HAP-1 (cell line): Measurements from ENCODE around the gene SBNO2.

ENCODE experiments used
- DNase-seq, 2 experiments: peaks; one replicate each; pipeline ENCODE4 v3.0.0-alpha.2; 2016 to 2020; ENCODE audit warnings: low spot score in 2 of 2
- H3K27me3 ChIP-seq: fragments of 250-450 bp; sonication (Bioruptor Pico); 2 replicates; pipeline ENCODE4 v1.5.1; 2020; ENCODE audit warnings: low read depth, mild to moderate bottlenecking, moderate library complexity
- H3K36me3 ChIP-seq: fragments of 250-450 bp; sonication (Bioruptor Pico); replicated peaks from 2 replicates; pipeline ENCODE4 v1.5.1; 2020; ENCODE audit warnings: mild to moderate bottlenecking
- H3K4me1 ChIP-seq: fragments of 250-450 bp; sonication (Bioruptor Pico); 2 replicates; pipeline ENCODE4 v1.5.1; 2020; ENCODE audit warnings: mild to moderate bottlenecking
- H3K4me3 ChIP-seq: fragments of 250-450 bp; sonication (Bioruptor Pico); 2 replicates; pipeline ENCODE4 v1.5.1; 2020; ENCODE audit warnings: mild to moderate bottlenecking, moderate library complexity
- H3K9me3 ChIP-seq: fragments of 250-450 bp; sonication (Bioruptor Pico); 2 replicates; pipeline ENCODE4 v1.5.1; 2020; ENCODE audit warnings: mild to moderate bottlenecking, moderate library complexity
- in situ Hi-C: fragments of 300-500 bp; cut with MboI; formaldehyde crosslinking; loops from 3 replicates; pipeline ENCODE4 v1.14.3; 2020; ENCODE audit warnings: low sequenced_read_pairs, inconsistent platforms, mixed read lengths

The SBNO2 gene

DNA sequence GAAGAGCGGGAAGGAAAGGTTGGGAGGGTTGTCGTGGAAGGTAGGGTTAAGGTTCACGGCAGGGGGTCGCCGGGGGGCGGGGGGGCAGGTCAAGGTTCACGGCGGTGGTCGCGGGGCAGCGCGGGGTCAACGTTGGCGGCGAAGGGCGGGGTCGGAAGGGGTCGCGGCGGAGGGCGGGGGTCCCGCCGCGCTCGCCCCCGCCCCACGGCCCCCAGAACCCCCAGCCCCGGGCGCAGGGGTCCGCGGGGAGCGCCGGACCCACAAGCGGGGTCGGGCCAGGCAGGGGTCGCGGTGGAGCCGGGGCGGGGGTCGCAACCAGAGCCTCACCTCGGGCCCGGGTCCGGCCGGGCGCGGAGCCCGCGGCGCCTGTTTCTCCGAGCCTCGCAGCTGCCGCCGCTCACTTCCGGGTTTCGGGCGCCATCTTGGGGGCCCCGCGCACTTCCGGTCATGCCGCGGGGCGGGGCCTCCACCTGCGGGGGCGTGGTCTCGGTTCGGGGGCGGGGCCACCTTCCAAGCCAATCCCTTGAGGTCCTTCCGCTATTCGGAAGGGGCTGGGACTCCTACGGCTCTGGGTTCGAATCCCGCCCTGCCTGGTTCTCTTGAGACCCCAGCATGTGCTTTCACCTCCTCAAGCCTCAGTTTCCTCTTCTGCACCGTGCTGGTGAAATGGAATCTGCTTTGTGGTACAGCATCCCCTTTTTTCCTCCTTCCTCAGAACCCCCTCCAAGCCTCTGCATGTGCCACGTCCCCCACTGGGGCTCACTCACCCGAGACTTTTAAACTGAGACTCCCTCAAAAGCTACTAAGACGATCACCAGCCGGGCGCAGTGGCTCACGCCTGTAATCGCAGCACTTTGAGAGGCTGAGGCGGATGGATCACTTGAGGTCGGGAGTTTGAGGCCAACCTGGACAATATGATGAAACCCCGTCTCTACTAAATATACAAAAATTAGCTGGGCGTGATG lies at the start of gene SBNO2:
SBNO2 (minus strand) TSS at position 424 of the 965 bp plus-strand sequence. CDS start 19,992 bp downstream, outside the sequence.
- Histone ChIP-seq H3K27me3 (no peaks in the 10 kb centered on the region), H3K36me3 (no peaks in the 10 kb centered on the region; the same call in 1 of the 2 replicates), H3K4me1 (peaks cover 5% of the 10 kb centered on the region), H3K9me3 (no peaks in the 10 kb centered on the region), H3K4me3 (peak within 1 kb of the TSS; percentile 72)
- in situ Hi-C loops: no loop called here
- peak; percentile 78 to 95 for DNase-seq

GRCh38 chr19:1223018-1223855 lies 49.2 kb upstream of the SBNO2 start:
- H3K27me3 ChIP-seq: no peaks in the 10 kb centered on the region
- H3K36me3 ChIP-seq: peaks cover 79% of the 10 kb centered on the region
- DNase-seq: peak in 1 of 2 experiments; percentile 78
- H3K9me3 ChIP-seq: no peaks in the 10 kb centered on the region
- no peak overlapping the region for H3K4me3 ChIP-seq
- in situ Hi-C loops: no loop called here
- no peaks in the 10 kb centered on the region for H3K4me1 ChIP-seq

DNA sequence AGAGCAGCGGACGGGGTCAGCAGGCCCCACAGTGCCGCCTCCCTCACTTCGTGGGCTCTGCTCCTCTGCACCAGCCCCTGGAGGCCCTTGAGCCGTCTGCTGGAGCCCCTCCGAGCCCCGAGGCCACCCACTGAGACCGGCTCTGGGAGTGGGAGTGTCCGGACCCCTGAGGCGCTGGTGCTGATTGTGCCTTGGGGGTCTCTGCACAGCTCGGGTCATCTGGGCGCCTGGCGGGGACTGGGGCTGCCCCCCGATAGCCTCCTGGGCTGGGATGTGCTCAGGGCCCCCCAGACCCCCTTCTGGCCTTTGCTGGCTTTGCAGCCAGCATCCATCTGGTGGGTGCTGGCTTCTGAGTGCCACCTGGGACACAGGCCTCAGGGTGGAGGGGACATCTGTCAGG lies 48.3 kb upstream of the SBNO2 start:
- no peaks in the 10 kb centered on the region for H3K27me3 ChIP-seq
- H3K4me3 ChIP-seq: no peak overlapping the region
- in situ Hi-C loops: no loop called here
- no peaks in the 10 kb centered on the region for H3K4me1 ChIP-seq
- DNase-seq: no peak
- H3K9me3 ChIP-seq: no peaks in the 10 kb centered on the region
- peaks cover 71% of the 10 kb centered on the region for H3K36me3 ChIP-seq

DNA sequence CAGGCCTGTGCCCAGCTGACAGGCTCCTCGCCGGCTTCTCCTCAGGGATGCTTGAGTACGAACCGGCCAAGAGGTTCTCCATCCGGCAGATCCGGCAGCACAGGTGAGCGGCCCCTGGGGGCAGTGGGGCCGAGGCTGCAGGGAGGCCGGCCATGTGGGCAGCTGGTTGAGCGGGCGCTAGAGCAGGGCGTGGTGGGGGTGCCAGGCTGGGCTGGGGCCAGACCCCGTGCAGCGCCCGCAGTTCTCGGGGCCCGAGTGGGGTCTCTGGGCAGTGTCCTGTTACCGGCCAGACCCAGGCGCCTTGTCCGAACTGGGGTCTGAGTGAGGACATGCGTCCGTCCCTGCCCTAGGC lies 47.8 kb upstream of the SBNO2 start:
- DNase-seq: no peak
- no peaks in the 10 kb centered on the region for H3K4me1 ChIP-seq
- H3K9me3 ChIP-seq: no peaks in the 10 kb centered on the region
- no peaks in the 10 kb centered on the region for H3K27me3 ChIP-seq
- in situ Hi-C loops: no loop called here
- H3K36me3 ChIP-seq: peaks cover 66% of the 10 kb centered on the region
- H3K4me3 ChIP-seq: no peak overlapping the region

- no peaks in the 10 kb centered on the region for H3K27me3 ChIP-seq
- no peaks in the 10 kb centered on the region for H3K9me3 ChIP-seq
- in situ Hi-C loops: no loop called here
- H3K4me3 ChIP-seq: no peak overlapping the region
- DNase-seq: peak in 1 of 2 experiments; percentile 59
- no peaks in the 10 kb centered on the region for H3K4me1 ChIP-seq
- H3K36me3 ChIP-seq: peaks cover 60% of the 10 kb centered on the region
Observed at GRCh38 chr19:1220976-1221903, 47.2 kb upstream of the SBNO2 start.

GRCh38 chr19:1220477-1220930 lies 46.4 kb upstream of the SBNO2 start:
- H3K4me3 ChIP-seq: no peak overlapping the region
- no peaks in the 10 kb centered on the region for H3K9me3 ChIP-seq
- in situ Hi-C loops: no loop called here
- no peaks in the 10 kb centered on the region for H3K4me1 ChIP-seq
- peaks cover 52% of the 10 kb centered on the region for H3K36me3 ChIP-seq
- DNase-seq: no peak
- H3K27me3 ChIP-seq: no peaks in the 10 kb centered on the region

DNA sequence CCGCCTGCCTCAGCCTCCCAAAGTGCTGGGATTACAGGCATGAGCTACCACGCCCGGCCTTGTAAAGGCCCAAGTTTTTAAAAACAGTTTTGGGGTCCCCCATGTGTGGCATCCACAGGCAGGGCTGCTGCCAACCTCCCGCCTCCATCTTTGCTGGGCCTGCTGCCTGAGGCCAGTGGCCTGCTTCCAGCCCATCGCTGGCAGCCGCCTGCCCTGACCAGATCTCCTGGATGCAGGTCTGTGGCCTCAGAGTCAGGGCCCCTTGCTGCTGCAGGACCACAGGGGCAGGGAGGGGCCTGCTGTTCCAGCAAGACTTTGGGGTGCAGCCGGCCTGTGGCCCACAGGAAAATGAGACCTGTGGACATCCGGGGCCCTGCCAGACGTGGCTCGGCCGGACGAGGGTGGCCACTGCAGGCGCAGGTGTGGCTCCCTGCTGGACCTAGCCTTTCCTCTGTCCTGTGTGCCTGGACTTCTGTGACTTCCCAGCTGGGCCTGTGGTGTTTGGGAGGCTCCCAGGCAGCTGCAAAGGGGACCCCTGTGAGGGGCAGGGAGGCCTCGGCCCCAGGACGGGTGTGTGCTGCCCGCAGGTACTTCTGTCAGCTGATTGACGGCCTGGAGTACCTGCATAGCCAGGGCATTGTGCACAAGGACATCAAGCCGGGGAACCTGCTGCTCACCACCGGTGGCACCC lies 45.9 kb upstream of the SBNO2 start:
- no peak for DNase-seq
- peaks cover 50% of the 10 kb centered on the region for H3K36me3 ChIP-seq
- H3K9me3 ChIP-seq: no peaks in the 10 kb centered on the region
- in situ Hi-C loops: no loop called here
- H3K4me1 ChIP-seq: no peaks in the 10 kb centered on the region
- no peak overlapping the region for H3K4me3 ChIP-seq
- no peaks in the 10 kb centered on the region for H3K27me3 ChIP-seq

GRCh38 chr19:1218751-1219567 lies 44.9 kb upstream of the SBNO2 start:
- in situ Hi-C loops: no loop called here
- Histone ChIP-seq H3K4me1 (no peaks in the 10 kb centered on the region), H3K4me3 (no peak overlapping the region)

DNA sequence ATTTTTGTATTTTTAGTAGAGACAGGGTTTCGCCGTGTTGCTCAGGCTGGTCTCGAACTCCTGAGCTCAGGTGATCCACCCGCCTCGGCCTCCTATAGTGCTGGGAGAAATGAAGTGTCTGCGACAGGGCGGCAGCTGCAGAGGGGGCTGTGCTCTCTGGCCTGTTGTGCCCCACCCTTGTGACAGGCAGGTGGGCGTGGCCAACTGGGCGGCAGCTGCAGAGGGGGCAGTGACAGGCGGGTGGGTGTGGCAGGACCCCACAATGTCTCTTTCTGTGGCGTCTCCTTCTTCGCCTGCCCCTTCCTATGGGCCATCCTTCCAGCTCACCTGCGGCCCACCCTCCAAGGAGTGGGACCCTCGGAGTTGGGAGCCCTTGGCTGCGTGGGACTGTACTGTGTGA lies 43.3 kb upstream of the SBNO2 start:
- DNase-seq: no peak
- H3K36me3 ChIP-seq: peaks cover 38% of the 10 kb centered on the region
- in situ Hi-C loops: no loop called here
- H3K9me3 ChIP-seq: no peaks in the 10 kb centered on the region
- H3K27me3 ChIP-seq: no peaks in the 10 kb centered on the region
- no peak overlapping the region for H3K4me3 ChIP-seq
- H3K4me1 ChIP-seq: no peaks in the 10 kb centered on the region

More at GRCh38 chr19:1218751-1219567, 44.9 kb upstream of the SBNO2 start:
- H3K27me3 ChIP-seq: no peaks in the 10 kb centered on the region
- H3K9me3 ChIP-seq: no peaks in the 10 kb centered on the region
- no peak for DNase-seq
- H3K36me3 ChIP-seq: peaks cover 47% of the 10 kb centered on the region

GRCh38 chr19:1216756-1217155 lies 42.7 kb upstream of the SBNO2 start:
- H3K36me3 ChIP-seq: peaks cover 33% of the 10 kb centered on the region
- in situ Hi-C loops: no loop called here
- no peak overlapping the region for H3K4me3 ChIP-seq
- H3K4me1 ChIP-seq: no peaks in the 10 kb centered on the region
- no peaks in the 10 kb centered on the region for H3K27me3 ChIP-seq
- H3K9me3 ChIP-seq: no peaks in the 10 kb centered on the region
- DNase-seq: no peak

DNA sequence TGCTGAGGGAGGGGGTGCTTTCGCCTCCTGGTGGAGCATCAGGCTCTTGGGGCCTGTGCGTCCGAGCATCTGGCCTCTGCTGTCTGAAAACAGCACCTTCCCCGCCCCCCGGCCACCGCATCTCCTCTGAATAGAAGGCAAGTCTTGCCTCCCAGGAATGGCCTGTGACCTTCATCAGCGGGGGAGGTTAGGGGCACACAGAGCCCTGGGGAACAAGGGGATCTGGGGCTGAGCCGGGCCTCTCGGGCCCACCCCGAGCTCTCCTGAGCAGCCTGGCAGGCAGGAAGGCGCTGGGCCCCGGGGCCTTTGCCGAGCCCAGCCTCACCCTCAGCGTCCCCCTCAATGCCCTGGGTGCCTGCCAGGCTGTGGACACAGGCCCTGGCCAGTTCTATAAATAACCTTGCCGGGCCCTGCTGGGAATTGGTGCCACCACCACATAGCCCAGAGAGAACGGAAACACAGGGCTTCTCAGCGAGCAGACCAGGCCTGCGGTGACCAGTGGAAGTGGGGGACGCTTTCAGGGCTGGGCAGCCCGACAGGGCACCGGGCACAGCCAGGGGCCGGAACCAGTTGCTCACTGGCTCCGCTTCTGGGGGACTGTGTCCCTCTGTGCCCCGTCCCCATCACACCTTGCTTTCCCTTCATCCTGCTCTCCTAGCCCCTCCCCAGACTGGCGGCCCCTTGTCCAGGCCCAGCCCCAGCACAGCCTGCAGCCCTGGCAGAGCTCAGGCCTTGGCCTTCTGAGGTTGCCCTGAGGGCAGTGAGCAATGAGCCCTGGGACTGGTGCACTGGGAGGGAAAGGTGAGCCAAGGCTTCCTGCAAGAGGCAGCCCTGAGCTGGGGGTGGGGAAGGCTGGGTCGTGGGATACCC lies 41.0 kb upstream of the SBNO2 start:
- in situ Hi-C loops: no loop called here
- DNase-seq: no peak
- no peaks in the 10 kb centered on the region for H3K27me3 ChIP-seq

More for the DNA sequence above, 41.0 kb upstream of the SBNO2 start:
- no peak overlapping the region for H3K4me3 ChIP-seq
- no peaks in the 10 kb centered on the region for H3K4me1 ChIP-seq
- H3K36me3 ChIP-seq: peaks cover 27% of the 10 kb centered on the region
- H3K9me3 ChIP-seq: no peaks in the 10 kb centered on the region
